Esophagus muscularis mucosa (tissue), 3 donors: Measurements from ENCODE around the gene CRYAB.

Experiments used
- CTCF ChIP-seq, 3 experiments: fragments of 200-600 bp in 2 of 3; fragments of 450-650 bp in 1 of 3; sonication (generic) in 2 of 3; IDR thresholded peaks; one replicate each; pipeline ENCODE4 v1.5.1; 2017 to 2019; ENCODE audit warnings: antibody characterized with exemption in 3 of 3, mild to moderate bottlenecking in 2 of 3, moderate library complexity in 1 of 3
- POLR2AphosphoS5 ChIP-seq, 2 donors: sonication (generic); formaldehyde crosslinking; IDR thresholded peaks; one replicate each; pipeline ENCODE4 v1.6.1; 2017; ENCODE audit warnings: antibody characterized with exemption in 2 of 2

- TF ChIP-seq CTCF (IDR thresholded peaks at IDR 0.05) (no peak), POLR2AphosphoS5 (IDR thresholded peaks at IDR 0.05) (no peak)
These were observed 11.8 kb upstream of the CRYAB start for GRCh38 chr11:111923351-111923788.
